SK-N-SH (cell line): Measurements from ENCODE around the gene OLFM2. TPM values are rescaled to one million over a fixed set of nuclear protein-coding genes. Genes with fewer than 3 reads are reported as not detected.
"Not testable (repeated sequence)": the region's sequence is repeated elsewhere in the genome, so short reads cannot be mapped to it uniquely, and the experiment has no call there.

Experiments used
- CTCF ChIA-PET: fragments of 300-600, 350-600 bp; formaldehyde crosslinking; extraction: SDS; loops from one replicate; lab custom pipeline; 2021; lab: Yijun Ruan, JAX
- POLR2A ChIA-PET: fragments of 350-600 bp; sonication (Branson Sonifier 250); formaldehyde crosslinking; extraction: SDS; loops from one replicate; lab custom pipeline; 2020; ENCODE audit warnings: antibody characterized with exemption, inconsistent platforms; lab: Yijun Ruan, JAX
- DNase-seq: peaks from one replicate; pipeline ENCODE4 v3.0.0; 2012
- H2AFZ ChIP-seq: fragments of 200-600 bp; sonication (generic); 2 replicates; pipeline ENCODE4 v1.8.1; 2016; ENCODE audit warnings: antibody characterized with exemption, mild to moderate bottlenecking, low read depth
- H3F3A ChIP-seq: fragments of 200-600 bp; sonication (generic); replicated peaks from 2 replicates; pipeline ENCODE3; 2016; ENCODE audit warnings: antibody characterized with exemption, mild to moderate bottlenecking; ENCODE audit not compliant: insufficient read depth
- H3K27ac ChIP-seq, 2 experiments: fragments of 200-500 bp in 1 of 2; fragments of 200-600 bp in 1 of 2; sonication (Bioruptor generic) in 1 of 2; sonication (generic), shearing (Covaris generic) in 1 of 2; 2 replicates each; pipeline versions ENCODE4 v1.5.1 to v1.6.1; 2014 to 2016; ENCODE audit warnings: low read depth in 2 of 2, inconsistent platforms in 1 of 2, low read length in 1 of 2, mild to moderate bottlenecking in 1 of 2, mixed read lengths in 1 of 2
- H3K27me3 ChIP-seq: fragments of 200-600 bp; sonication (generic), shearing (Covaris generic); 2 replicates; pipeline ENCODE4 v1.6.1; 2016; ENCODE audit warnings: mixed run types; ENCODE audit not compliant: insufficient read depth
- H3K36me3 ChIP-seq, 2 experiments: fragments of 200-500 bp in 1 of 2; fragments of 200-600 bp in 1 of 2; sonication (Bioruptor generic) in 1 of 2; sonication (generic) in 1 of 2; replicated peaks in 1 of 2; 2 replicates each; pipeline versions ENCODE3 to v1.5.1; 2014 to 2016; ENCODE audit warnings: low read length in 1 of 2, mild to moderate bottlenecking in 1 of 2; ENCODE audit not compliant: insufficient read depth in 2 of 2, control insufficient read depth in 1 of 2
- H3K4me1 ChIP-seq, 2 experiments: fragments of 200-500 bp in 1 of 2; fragments of 200-600 bp in 1 of 2; sonication (Bioruptor generic) in 1 of 2; sonication (generic), shearing (Covaris generic) in 1 of 2; 2 replicates each; pipeline versions ENCODE4 v1.5.1 to v1.6.1; 2014 to 2016; ENCODE audit warnings: low read depth in 1 of 2, low read length in 1 of 2, mixed run types in 1 of 2; ENCODE audit not compliant: insufficient read depth in 2 of 2, control insufficient read depth in 1 of 2
- H3K4me2 ChIP-seq: fragments of 200-600 bp; sonication (generic), shearing (Covaris generic); 2 replicates; pipeline ENCODE4 v1.6.1; 2017; ENCODE audit warnings: mixed run types
- H3K4me3 ChIP-seq, 2 experiments: fragments of 200-500 bp in 1 of 2; fragments of 200-600 bp in 1 of 2; sonication (Bioruptor generic) in 1 of 2; sonication (generic), shearing (Covaris generic) in 1 of 2; 2 replicates each; pipeline versions ENCODE4 v1.5.1 to v1.8.1; 2014 to 2016; ENCODE audit warnings: low read depth in 2 of 2, inconsistent platforms in 1 of 2, low read length in 1 of 2, mild to moderate bottlenecking in 1 of 2, mixed read lengths in 1 of 2, moderate library complexity in 1 of 2
- H3K79me2 ChIP-seq: fragments of 200-600 bp; sonication (generic); 2 replicates; pipeline ENCODE4 v1.8.1; 2017; ENCODE audit warnings: mild to moderate bottlenecking; ENCODE audit not compliant: insufficient read depth
- H3K9ac ChIP-seq: fragments of 200-600 bp; sonication (generic); 2 replicates; pipeline ENCODE4 v1.6.1; 2017; ENCODE audit warnings: mixed run types
- H3K9me2 ChIP-seq: fragments of 200-600 bp; sonication (generic); 2 replicates; pipeline ENCODE4 v1.6.1; 2017; ENCODE audit warnings: mixed run types
- H3K9me3 ChIP-seq: fragments of 200-600 bp; sonication (generic); 2 replicates; pipeline ENCODE4 v1.6.1; 2017; ENCODE audit warnings: mixed run types, mild to moderate bottlenecking, moderate library complexity
- H4K20me1 ChIP-seq: fragments of 200-600 bp; sonication (generic); 2 replicates; pipeline ENCODE4 v1.6.1; 2017; ENCODE audit warnings: mild to moderate bottlenecking, mixed run types; ENCODE audit not compliant: insufficient read depth
- EP300 ChIP-seq, 2 experiments: IDR thresholded peaks; 2 replicates each; pipeline versions ENCODE4 v1.4.0 to v1.6.1; 2012; ENCODE audit warnings: borderline replicate concordance in 1 of 2, low read depth in 1 of 2, low read length in 1 of 2
- EZH2phosphoT487 ChIP-seq: fragments of 200-600 bp; sonication (generic); IDR thresholded peaks from 2 replicates; pipeline ENCODE4 v1.6.1; 2017; ENCODE audit warnings: low read depth, mixed run types, mild to moderate bottlenecking, antibody characterized with exemption, moderate library complexity, borderline replicate concordance
- FOSL2 ChIP-seq: IDR thresholded peaks from 2 replicates; pipeline ENCODE4 v1.4.0; 2012; ENCODE audit warnings: low read depth, mild to moderate bottlenecking, moderate library complexity, borderline replicate concordance
- FOXJ3 ChIP-seq: sonication (generic); formaldehyde crosslinking; IDR thresholded peaks from 2 replicates; pipeline ENCODE4 v1.5.1; 2020; ENCODE audit warnings: mild to moderate bottlenecking, missing genetic modification reagents
- JUND ChIP-seq: IDR thresholded peaks from 2 replicates; pipeline ENCODE4 v1.4.0; 2012
- MEF2A ChIP-seq: IDR thresholded peaks from 2 replicates; pipeline ENCODE4 v1.4.0; 2012; ENCODE audit warnings: low read depth, borderline replicate concordance
- MXI1 ChIP-seq: IDR thresholded peaks from 2 replicates; pipeline ENCODE4 v1.6.1; 2012; ENCODE audit warnings: mild to moderate bottlenecking, low read depth, low read length, improper control_type of control experiment
- POLR2AphosphoS5 ChIP-seq: IDR thresholded peaks from 2 replicates; pipeline ENCODE4 v1.6.1; 2012; ENCODE audit warnings: low read depth, low read length
- RAD21 ChIP-seq: IDR thresholded peaks from 2 replicates; pipeline ENCODE4 v1.6.1; 2012; ENCODE audit warnings: mild to moderate bottlenecking, low read length
- RXRA ChIP-seq: IDR thresholded peaks from 2 replicates; pipeline ENCODE4 v1.4.0; 2012; ENCODE audit warnings: low read depth, mild to moderate bottlenecking, borderline replicate concordance
- SIN3A ChIP-seq: IDR thresholded peaks from 2 replicates; pipeline ENCODE4 v1.6.1; 2012; ENCODE audit warnings: low read depth, mild to moderate bottlenecking, low read length, moderate library complexity, borderline replicate concordance
- SMC3 ChIP-seq: IDR thresholded peaks from 2 replicates; pipeline ENCODE4 v1.6.1; 2012; ENCODE audit warnings: low read depth, low read length, improper control_type of control experiment
- TCF12 ChIP-seq: IDR thresholded peaks from 2 replicates; pipeline ENCODE4 v1.4.0; 2012
- TEAD4 ChIP-seq: IDR thresholded peaks from 2 replicates; pipeline ENCODE4 v1.4.0; 2012; ENCODE audit warnings: mild to moderate bottlenecking, borderline replicate concordance; ENCODE audit not compliant: insufficient read depth
- YY1 ChIP-seq: IDR thresholded peaks from 2 replicates; pipeline ENCODE4 v1.4.0; 2012; ENCODE audit warnings: low read depth, mild to moderate bottlenecking
- WGBS: methylation state at CpG from one replicate; pipeline ENCODE4 v1.1.6; 2017; ENCODE audit warnings: low lambda C conversion rate; 5-methylcytosine and 5-hydroxymethylcytosine counted together
- polyA plus RNA-seq, 3 experiments: library from polyadenylated mRNA; depleted of rRNA; stranded (reverse); fragments of >200 nt; gene quantifications; 2 replicates each; pipeline ENCODE4 v1.2.3, GENCODE V29; 2012
- TF ChIP-seq, protein P1 (sequence below): IDR thresholded peaks from 2 replicates; pipeline ENCODE4 v1.4.0; 2012; ENCODE audit warnings: low read depth, borderline replicate concordance
- TF ChIP-seq, protein P2 (sequence below): fragments of 150-350 bp; IDR thresholded peaks from 2 replicates; pipeline ENCODE4 v1.6.1; 2016; ENCODE audit warnings: mild to moderate bottlenecking, low read depth, low read length
- TF ChIP-seq, protein P3 (sequence below): IDR thresholded peaks from 2 replicates; pipeline ENCODE4 v1.4.0; 2012; ENCODE audit warnings: low read depth, borderline replicate concordance
- TF ChIP-seq, protein P4 (sequence below): IDR thresholded peaks from 2 replicates; pipeline ENCODE4; 2012
- TF ChIP-seq, protein P5 (sequence below): IDR thresholded peaks from 2 replicates; pipeline ENCODE4 v1.6.1; 2012; ENCODE audit warnings: mild to moderate bottlenecking, low read depth, low read length, moderate library complexity

OLFM2 gene
- polyA plus RNA-seq, 1 of the 3 experiments (the other 2 are of a cell fraction) = 10.7 TPM

DNA sequence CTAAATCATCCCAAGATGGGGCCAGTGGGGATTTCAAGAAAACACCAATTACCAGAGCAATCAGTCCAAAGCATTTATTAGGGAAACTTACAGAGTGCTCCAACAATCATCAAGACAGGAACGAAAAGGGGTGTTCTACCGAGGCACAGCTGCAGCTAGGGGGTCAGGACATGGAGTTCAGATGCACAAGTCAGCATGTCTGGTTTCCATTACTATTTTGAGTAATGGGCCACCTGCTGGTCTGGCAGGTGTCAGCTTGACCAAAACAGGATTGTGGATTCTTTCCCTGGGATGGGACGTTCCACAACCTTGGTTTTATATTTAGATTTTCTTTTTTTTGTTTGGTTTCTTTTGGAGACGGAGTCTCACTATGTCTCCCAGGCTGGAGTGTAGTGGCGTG, 112.5 kb downstream of the OLFM2 start:
- POLR2A ChIA-PET = no interaction called here
- Histone ChIP-seq H3K27ac (no peak overlapping the region), H3K9me2 (no peaks in the 10 kb centered on the region), H3F3A (peaks cover 16% of the 10 kb centered on the region), H3K9me3 (no peaks in the 10 kb centered on the region), H3K36me3 (peaks cover 0 to 5% of the 10 kb centered on the region in 2 experiments), H2AFZ (no peak overlapping the region), H3K79me2 (peaks cover 43% of the 10 kb centered on the region), H3K27me3 (no peaks in the 10 kb centered on the region), H3K4me3 (no peak overlapping the region), H3K4me2 (no peak overlapping the region), H3K9ac (no peak overlapping the region), H3K4me1 (peaks cover 0 to 11% of the 10 kb centered on the region in 2 experiments; a peak in 1 of 4 replicates), H4K20me1 (no peaks in the 10 kb centered on the region; the same call in 1 of the 2 replicates)
- CTCF ChIA-PET = no interaction called here
- DNase-seq = no peak
- 90% methylated on average over 5 of the region's 5 CpGs for WGBS
- TF ChIP-seq JUND (no peak), RAD21 (no peak), RXRA (no peak), SMC3 (no peak), FOXJ3 (CRISPR knock-in tag) (no peak), MXI1 (no peak), EZH2phosphoT487 (no peak), TEAD4 (no peak), SIN3A (no peak), FOSL2 (no peak), EP300 (IDR thresholded peaks at IDR 0.05; ENCODE audit: borderline replicate concordance in 1 of 2, low read depth in 1 of 2, low read length in 1 of 2) (no peak), POLR2AphosphoS5 (no peak), MEF2A (no peak), YY1 (no peak), TCF12 (no peak)
- TF ChIP-seq, protein P1, sequence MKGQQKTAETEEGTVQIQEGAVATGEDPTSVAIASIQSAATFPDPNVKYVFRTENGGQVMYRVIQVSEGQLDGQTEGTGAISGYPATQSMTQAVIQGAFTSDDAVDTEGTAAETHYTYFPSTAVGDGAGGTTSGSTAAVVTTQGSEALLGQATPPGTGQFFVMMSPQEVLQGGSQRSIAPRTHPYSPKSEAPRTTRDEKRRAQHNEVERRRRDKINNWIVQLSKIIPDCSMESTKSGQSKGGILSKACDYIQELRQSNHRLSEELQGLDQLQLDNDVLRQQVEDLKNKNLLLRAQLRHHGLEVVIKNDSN = no peak
- TF ChIP-seq, protein P2, sequence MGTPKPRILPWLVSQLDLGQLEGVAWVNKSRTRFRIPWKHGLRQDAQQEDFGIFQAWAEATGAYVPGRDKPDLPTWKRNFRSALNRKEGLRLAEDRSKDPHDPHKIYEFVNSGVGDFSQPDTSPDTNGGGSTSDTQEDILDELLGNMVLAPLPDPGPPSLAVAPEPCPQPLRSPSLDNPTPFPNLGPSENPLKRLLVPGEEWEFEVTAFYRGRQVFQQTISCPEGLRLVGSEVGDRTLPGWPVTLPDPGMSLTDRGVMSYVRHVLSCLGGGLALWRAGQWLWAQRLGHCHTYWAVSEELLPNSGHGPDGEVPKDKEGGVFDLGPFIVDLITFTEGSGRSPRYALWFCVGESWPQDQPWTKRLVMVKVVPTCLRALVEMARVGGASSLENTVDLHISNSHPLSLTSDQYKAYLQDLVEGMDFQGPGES = no peak
- TF ChIP-seq, protein P3, sequence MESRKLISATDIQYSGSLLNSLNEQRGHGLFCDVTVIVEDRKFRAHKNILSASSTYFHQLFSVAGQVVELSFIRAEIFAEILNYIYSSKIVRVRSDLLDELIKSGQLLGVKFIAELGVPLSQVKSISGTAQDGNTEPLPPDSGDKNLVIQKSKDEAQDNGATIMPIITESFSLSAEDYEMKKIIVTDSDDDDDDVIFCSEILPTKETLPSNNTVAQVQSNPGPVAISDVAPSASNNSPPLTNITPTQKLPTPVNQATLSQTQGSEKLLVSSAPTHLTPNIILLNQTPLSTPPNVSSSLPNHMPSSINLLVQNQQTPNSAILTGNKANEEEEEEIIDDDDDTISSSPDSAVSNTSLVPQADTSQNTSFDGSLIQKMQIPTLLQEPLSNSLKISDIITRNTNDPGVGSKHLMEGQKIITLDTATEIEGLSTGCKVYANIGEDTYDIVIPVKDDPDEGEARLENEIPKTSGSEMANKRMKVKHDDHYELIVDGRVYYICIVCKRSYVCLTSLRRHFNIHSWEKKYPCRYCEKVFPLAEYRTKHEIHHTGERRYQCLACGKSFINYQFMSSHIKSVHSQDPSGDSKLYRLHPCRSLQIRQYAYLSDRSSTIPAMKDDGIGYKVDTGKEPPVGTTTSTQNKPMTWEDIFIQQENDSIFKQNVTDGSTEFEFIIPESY = no peak
- TF ChIP-seq, protein P4, sequence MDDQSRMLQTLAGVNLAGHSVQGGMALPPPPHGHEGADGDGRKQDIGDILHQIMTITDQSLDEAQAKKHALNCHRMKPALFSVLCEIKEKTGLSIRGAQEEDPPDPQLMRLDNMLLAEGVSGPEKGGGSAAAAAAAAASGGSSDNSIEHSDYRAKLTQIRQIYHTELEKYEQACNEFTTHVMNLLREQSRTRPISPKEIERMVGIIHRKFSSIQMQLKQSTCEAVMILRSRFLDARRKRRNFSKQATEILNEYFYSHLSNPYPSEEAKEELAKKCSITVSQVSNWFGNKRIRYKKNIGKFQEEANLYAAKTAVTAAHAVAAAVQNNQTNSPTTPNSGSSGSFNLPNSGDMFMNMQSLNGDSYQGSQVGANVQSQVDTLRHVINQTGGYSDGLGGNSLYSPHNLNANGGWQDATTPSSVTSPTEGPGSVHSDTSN = no peak
- TF ChIP-seq, protein P5, sequence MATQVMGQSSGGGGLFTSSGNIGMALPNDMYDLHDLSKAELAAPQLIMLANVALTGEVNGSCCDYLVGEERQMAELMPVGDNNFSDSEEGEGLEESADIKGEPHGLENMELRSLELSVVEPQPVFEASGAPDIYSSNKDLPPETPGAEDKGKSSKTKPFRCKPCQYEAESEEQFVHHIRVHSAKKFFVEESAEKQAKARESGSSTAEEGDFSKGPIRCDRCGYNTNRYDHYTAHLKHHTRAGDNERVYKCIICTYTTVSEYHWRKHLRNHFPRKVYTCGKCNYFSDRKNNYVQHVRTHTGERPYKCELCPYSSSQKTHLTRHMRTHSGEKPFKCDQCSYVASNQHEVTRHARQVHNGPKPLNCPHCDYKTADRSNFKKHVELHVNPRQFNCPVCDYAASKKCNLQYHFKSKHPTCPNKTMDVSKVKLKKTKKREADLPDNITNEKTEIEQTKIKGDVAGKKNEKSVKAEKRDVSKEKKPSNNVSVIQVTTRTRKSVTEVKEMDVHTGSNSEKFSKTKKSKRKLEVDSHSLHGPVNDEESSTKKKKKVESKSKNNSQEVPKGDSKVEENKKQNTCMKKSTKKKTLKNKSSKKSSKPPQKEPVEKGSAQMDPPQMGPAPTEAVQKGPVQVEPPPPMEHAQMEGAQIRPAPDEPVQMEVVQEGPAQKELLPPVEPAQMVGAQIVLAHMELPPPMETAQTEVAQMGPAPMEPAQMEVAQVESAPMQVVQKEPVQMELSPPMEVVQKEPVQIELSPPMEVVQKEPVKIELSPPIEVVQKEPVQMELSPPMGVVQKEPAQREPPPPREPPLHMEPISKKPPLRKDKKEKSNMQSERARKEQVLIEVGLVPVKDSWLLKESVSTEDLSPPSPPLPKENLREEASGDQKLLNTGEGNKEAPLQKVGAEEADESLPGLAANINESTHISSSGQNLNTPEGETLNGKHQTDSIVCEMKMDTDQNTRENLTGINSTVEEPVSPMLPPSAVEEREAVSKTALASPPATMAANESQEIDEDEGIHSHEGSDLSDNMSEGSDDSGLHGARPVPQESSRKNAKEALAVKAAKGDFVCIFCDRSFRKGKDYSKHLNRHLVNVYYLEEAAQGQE = no peak

DNA sequence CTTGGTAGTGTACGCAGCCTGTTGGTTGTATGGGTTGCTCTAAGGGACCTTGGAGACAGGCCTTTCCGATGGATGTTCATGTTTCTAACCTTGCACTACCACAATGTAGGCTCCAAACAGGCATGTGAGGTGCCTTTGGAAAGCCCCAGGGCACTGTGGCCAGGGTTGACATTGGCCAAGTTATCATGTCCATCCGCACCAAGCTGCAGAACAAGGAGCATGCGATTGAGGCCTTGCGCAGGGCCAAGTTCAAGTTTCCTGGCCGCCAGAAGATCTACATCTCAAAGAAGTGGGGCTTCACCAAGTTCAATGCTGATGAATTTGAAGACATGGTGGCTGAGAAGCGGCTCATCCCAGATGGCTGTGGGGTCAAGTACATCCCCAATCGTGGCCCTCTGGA, 116.3 kb downstream of the OLFM2 start:
- Histone ChIP-seq H3K4me3 (peak overlapping the region; percentile 18 to 20; a peak in 3 of 4 replicates), H3K36me3 (peaks cover 0 to 22% of the 10 kb centered on the region in 2 experiments), H2AFZ (peak overlapping the region; percentile 70; the same call in 1 of the 2 replicates), H3F3A (peaks cover 10% of the 10 kb centered on the region), H3K4me2 (peak overlapping the region; percentile 30), H3K27ac (peak overlapping the region; percentile 53 to 72), H3K79me2 (peaks cover 42% of the 10 kb centered on the region)
- H3K9me2 ChIP-seq, H3K27me3 ChIP-seq, POLR2A ChIA-PET, H4K20me1 ChIP-seq, H3K9me3 ChIP-seq, DNase-seq, CTCF ChIA-PET, H3K9ac ChIP-seq, H3K4me1 ChIP-seq: not testable (repeated sequence)
- 85% methylated on average over 4 of the region's 8 CpGs for WGBS
